KBM-7 (cell line): Measurements from ENCODE around the gene DHRS3.

Source experiments
- DNase-seq: peaks from one replicate; pipeline ENCODE4 v3.0.0-alpha.2; 2015
- in situ Hi-C: fragments of 300-500 bp; cut with MboI; formaldehyde crosslinking; loops from 2 replicates; pipeline ENCODE4 v1.14.3; 2020; ENCODE audit warnings: low sequenced_read_pairs, low pct_unique_long_range_greater_than_20kb, mixed read lengths

Gene DHRS3

GRCh38 chr1:12604114-12604874, 13.7 kb downstream of the DHRS3 start:
- in situ Hi-C loops: loop anchor here (25.0 kb wide), 1 partner anchor 292 kb away; no protein-coding TSS in a partner anchor
- DNase-seq: peak; percentile 70

DNA sequence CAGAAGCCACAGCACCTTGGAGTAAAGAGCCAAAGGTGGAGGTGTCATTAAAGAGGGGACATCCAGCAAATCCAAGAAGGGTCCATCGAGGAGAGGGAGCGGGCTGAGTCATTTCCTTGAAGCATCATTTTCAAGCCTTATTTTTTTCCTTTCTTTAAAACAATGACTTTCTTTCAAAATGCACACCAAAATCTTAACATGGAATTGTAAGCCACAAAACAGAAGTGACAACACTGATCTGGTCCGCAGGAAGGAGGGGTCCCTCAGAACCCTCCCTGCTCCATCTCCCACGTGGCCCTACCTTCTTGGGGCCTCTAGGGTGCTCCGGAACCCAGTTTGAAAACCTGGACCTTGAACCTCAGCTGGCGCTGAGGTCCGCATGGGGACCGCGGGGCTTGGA, 14.8 kb downstream of the DHRS3 start:
- no peak for DNase-seq
- in situ Hi-C loops: loop anchor here (25.0 kb wide), 1 partner anchor 291 kb away; no protein-coding TSS in a partner anchor

- no peak for DNase-seq
- in situ Hi-C loops: loop anchor here (25.0 kb wide), 1 partner anchor 290 kb away; no protein-coding TSS in a partner anchor
Observed at GRCh38 chr1:12602659-12603024, 15.4 kb downstream of the DHRS3 start.

GRCh38 chr1:12601700-12602658, 16.0 kb downstream of the DHRS3 start:
- in situ Hi-C loops: loop anchor here (25.0 kb wide), 1 partner anchor 290 kb away; no protein-coding TSS in a partner anchor
- DNase-seq: peak; percentile 43

GRCh38 chr1:12600880-12601633, 17.0 kb downstream of the DHRS3 start:
- DNase-seq: peak; percentile 55
- in situ Hi-C loops: loop anchor here (25.0 kb wide), 1 partner anchor 289 kb away; no protein-coding TSS in a partner anchor

DNA sequence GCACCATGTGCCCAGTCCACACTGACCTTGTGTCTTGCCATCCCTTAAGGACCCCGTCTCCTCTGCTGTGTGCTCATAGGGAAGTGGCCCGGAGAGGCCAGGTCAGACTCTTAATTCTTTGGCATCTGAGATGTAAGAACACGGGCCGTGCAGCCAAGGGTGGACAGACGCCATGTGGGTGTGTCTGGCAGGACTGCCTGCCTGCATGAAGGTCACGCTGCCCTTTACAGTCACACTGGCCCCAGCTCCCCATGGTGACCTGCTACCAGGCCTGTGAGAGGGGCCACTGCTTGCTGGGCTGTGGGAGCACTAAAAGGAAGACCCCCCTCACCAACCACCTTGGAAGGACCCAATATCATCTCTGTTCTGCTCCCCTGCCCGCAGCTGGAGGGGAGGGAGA, 17.7 kb downstream of the DHRS3 start:
- no peak for DNase-seq
- in situ Hi-C loops: loop anchor here (25.0 kb wide), 1 partner anchor 288 kb away; no protein-coding TSS in a partner anchor

GRCh38 chr1:12599657-12600056, 18.4 kb downstream of the DHRS3 start:
- DNase-seq: no peak
- in situ Hi-C loops: loop anchor here (25.0 kb wide), 1 partner anchor 287 kb away; no protein-coding TSS in a partner anchor

DNA sequence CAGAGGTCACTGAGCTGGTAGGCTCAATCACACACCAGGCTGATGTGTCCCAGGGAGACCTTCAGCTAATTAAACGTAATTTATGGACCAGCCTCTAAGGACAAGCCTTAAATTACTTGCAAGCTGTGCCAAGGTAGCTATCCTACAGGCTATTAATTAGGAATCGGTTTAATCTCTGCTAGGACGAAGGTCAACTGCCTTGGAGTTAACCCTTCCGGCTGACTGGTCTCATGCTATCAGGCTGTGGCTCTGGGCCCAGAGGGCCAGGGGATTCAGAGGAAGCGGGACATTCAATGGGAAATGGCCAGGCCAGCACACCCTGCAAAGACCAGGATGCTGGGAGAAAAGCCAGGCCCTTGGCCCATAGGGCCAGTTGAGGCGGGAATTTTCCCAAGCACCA, 19.0 kb downstream of the DHRS3 start:
- no peak for DNase-seq
- in situ Hi-C loops: no loop called here

DNA sequence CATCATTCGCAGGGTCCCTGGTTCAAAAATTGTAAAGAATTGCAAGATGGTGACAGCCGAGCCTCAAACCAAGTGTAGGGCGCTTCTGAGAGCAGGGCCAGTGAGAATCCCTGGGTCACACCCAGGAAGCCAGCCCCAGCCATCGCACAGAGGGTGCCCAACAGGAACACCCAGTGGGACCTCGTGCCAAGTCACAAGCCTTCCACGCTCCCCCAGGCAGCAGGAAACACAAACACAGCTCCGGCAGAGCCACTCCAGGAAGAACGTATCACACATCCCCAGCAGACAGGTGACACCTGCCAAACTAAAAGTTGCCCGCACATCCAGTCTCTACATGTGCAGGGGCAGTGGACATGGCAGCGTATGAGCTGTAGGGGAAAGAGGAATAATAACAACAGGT, 20.2 kb downstream of the DHRS3 start:
- in situ Hi-C loops: no loop called here
- no peak for DNase-seq

GRCh38 chr1:12596007-12596821, 21.8 kb downstream of the DHRS3 start:
- in situ Hi-C loops: no loop called here
- DNase-seq: no peak

DNA sequence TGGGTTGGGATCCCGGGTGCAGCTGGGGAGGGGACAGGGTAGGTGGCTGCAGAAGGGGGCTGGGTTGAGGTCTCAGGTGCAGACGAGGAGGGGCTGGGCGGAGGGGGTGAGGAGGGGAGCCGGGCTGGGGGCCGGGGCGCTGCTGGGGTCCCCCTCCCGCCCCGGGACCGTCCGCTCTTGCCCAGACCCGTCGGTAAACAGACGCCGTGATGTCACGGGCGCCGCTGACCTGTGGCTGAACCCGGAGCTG, 22.3 kb downstream of the DHRS3 start:
- in situ Hi-C loops: no loop called here
- no peak for DNase-seq

- no peak for DNase-seq
- in situ Hi-C loops: no loop called here
Observed at GRCh38 chr1:12594966-12595756, 22.8 kb downstream of the DHRS3 start.

DNA sequence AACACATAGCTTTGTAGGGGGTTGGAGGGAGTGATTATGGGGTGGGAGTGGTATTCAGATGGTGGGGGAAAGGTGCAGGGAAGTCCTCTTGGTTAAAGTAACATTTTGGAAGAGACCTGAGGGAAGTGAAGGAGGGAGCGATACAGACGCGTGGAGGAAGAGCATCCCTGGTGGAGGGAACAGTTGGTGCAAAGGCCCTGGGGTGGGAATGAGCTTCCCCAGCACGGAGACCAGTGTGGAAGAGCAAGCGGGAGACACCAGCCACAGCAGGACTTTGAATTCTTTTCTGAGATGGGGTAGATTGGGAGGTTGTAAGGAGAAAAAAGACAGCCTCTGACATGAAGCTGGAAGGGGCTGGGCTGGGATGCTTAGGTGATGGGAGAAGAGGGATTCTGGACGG, 23.5 kb downstream of the DHRS3 start:
- in situ Hi-C loops: no loop called here
- no peak for DNase-seq

- no peak for DNase-seq
- in situ Hi-C loops: no loop called here
Observed at GRCh38 chr1:12593621-12594066, 24.4 kb downstream of the DHRS3 start.

DNA sequence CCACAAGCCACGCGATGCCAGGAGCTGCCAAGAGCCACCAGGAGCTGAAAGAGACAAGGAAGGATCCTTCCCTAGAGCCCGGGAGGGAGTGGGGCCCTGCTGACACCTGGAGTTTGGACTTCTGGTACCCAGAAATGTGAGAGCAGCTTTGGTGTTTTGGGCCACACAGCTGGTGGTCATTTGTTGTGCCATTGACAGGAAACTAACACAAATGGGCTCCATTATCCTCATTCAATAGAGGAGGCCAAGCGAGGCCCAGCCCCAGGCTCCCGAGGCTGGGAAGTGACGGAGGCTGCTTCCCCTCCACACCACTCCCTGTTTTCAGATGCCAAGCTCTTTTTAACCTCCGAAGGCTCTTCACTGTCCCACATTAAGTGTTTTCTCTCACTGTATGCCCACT, 25.5 kb downstream of the DHRS3 start:
- in situ Hi-C loops: no loop called here
- DNase-seq: no peak

GRCh38 chr1:12591267-12591938, 26.6 kb downstream of the DHRS3 start:
- in situ Hi-C loops: no loop called here
- DNase-seq: no peak

DNA sequence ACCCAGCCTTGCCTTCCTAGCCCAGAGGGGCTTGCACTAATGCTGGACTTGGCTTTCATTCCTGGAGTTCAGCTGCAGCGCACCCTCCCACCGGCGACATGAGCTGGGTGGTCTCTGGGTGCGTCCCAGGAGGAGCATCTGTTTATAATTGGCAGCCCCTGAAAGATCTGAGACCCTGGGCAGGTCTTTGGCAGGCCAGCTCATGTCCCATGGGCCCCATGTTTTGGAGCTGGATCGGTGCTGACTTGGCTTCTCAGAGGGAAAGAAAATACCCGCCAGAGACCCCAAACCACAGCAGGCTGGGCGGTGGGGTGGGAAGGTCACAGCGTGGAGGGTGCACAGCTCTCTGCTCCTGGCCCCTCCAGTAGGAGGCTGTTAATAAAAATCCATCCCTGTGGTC, 29.3 kb downstream of the DHRS3 start:
- no peak for DNase-seq
- in situ Hi-C loops: no loop called here
